Tibial nerve (tissue), 4 donors: ENCODE measurements around the gene BHLHA15.

ENCODE experiments used
- EP300 ChIP-seq, 2 donors: sonication (generic); formaldehyde crosslinking; IDR thresholded peaks; one replicate each; pipeline ENCODE4 v1.6.1; 2017; ENCODE audit warnings: antibody characterized with exemption in 2 of 2, mild to moderate bottlenecking in 1 of 2
- POLR2A ChIP-seq, 2 donors: fragments of 450-650 bp; IDR thresholded peaks; one replicate each; pipeline ENCODE4 v1.6.1; 2017; ENCODE audit warnings: antibody characterized with exemption in 2 of 2, mild to moderate bottlenecking in 2 of 2, moderate library complexity in 2 of 2
- TF ChIP-seq, protein P1 (sequence below), 5 experiments: fragments of 200-600 bp in 3 of 5; fragments of 450-650 bp in 2 of 5; sonication (generic) in 3 of 5; IDR thresholded peaks; one replicate each; pipeline ENCODE4 v1.5.1; 2016 to 2019; ENCODE audit warnings: antibody characterized with exemption in 5 of 5, mild to moderate bottlenecking in 3 of 5, moderate library complexity in 2 of 5

DNA sequence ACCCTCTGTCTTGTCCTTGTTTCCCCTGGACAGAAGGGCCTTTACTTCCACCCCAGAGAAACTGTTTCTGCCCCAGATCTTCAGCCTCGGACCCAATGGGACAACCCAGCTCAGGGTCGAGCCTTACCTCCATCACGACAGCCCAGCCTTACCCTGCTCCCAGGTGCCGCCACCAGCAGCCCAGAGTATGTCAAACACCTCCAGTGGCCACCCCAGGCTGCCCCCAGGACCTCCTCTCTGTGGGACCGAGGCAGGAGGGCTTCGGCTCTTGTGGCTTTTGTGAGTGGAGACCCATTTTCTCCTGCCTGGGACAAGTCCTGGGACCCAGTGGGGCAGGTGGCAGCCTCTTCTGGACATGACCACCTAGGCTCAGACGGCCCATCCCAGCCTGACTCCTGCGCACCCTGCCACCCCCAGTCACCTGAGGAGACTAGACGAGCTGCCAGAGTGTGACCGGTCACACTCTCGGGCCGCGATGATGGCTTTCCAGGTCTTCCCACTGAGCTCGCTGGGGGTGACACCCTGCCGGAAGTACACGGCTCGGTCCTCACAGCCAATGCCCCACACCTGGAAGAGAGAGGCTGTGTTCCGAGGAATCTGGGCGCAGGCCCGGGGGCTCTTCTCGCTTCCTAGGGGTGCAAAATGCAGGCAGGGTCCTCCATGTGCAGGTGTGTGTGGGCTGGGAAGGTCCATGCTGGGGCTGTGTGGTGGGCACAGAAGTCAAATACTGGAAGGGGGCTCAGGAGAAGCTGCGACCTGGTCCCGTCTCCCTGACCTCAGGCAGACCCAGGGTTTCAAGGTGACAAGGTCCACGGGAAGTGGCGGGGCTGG, 25.3 kb downstream of the BHLHA15 start:
- TF ChIP-seq, protein P1, sequence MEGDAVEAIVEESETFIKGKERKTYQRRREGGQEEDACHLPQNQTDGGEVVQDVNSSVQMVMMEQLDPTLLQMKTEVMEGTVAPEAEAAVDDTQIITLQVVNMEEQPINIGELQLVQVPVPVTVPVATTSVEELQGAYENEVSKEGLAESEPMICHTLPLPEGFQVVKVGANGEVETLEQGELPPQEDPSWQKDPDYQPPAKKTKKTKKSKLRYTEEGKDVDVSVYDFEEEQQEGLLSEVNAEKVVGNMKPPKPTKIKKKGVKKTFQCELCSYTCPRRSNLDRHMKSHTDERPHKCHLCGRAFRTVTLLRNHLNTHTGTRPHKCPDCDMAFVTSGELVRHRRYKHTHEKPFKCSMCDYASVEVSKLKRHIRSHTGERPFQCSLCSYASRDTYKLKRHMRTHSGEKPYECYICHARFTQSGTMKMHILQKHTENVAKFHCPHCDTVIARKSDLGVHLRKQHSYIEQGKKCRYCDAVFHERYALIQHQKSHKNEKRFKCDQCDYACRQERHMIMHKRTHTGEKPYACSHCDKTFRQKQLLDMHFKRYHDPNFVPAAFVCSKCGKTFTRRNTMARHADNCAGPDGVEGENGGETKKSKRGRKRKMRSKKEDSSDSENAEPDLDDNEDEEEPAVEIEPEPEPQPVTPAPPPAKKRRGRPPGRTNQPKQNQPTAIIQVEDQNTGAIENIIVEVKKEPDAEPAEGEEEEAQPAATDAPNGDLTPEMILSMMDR (IDR thresholded peaks at IDR 0.05): no peak
- TF ChIP-seq EP300 (IDR thresholded peaks at IDR 0.05): no peak
- no peak for TF ChIP-seq POLR2A (IDR thresholded peaks at IDR 0.05)
